WERI-Rb-1 (cell line): ENCODE results near the gene CNDP2.
A peak's percentile ranks its signal among the peaks of the same experiment; 100 is the strongest.

Experiments
- DNase-seq: peaks from one replicate; pipeline ENCODE4 v3.0.0-alpha.2; 2020
- H3K27ac ChIP-seq: fragments of 250-450 bp; sonication (Bioruptor Pico); 2 replicates; pipeline ENCODE4 v1.5.1; 2020; ENCODE audit warnings: mild to moderate bottlenecking, moderate library complexity
- H3K27me3 ChIP-seq: fragments of 250-450 bp; sonication (Bioruptor Pico); 2 replicates; pipeline ENCODE4 v1.5.1; 2021; ENCODE audit warnings: mild to moderate bottlenecking, low read depth, moderate library complexity; ENCODE audit not compliant: insufficient read depth, severe bottlenecking
- H3K36me3 ChIP-seq: fragments of 250-450 bp; sonication (Bioruptor Pico); 2 replicates; pipeline ENCODE4 v1.5.1; 2020; ENCODE audit warnings: mild to moderate bottlenecking, moderate library complexity
- H3K4me3 ChIP-seq: 2 replicates; pipeline ENCODE4 v1.5.1; 2011; ENCODE audit warnings: low read depth, mild to moderate bottlenecking, control low read depth, low read length
- H3K9me3 ChIP-seq: fragments of 250-450 bp; sonication (Bioruptor Pico); 2 replicates; pipeline ENCODE4 v1.5.1; 2021; ENCODE audit warnings: mild to moderate bottlenecking, moderate library complexity; ENCODE audit not compliant: severe bottlenecking
- TF ChIP-seq, protein P1 (sequence below): IDR thresholded peaks from 2 replicates; pipeline ENCODE4 v1.5.1; 2011; ENCODE audit warnings: low read depth, mild to moderate bottlenecking, control low read depth, inconsistent platforms, low read length

Gene CNDP2

DNA sequence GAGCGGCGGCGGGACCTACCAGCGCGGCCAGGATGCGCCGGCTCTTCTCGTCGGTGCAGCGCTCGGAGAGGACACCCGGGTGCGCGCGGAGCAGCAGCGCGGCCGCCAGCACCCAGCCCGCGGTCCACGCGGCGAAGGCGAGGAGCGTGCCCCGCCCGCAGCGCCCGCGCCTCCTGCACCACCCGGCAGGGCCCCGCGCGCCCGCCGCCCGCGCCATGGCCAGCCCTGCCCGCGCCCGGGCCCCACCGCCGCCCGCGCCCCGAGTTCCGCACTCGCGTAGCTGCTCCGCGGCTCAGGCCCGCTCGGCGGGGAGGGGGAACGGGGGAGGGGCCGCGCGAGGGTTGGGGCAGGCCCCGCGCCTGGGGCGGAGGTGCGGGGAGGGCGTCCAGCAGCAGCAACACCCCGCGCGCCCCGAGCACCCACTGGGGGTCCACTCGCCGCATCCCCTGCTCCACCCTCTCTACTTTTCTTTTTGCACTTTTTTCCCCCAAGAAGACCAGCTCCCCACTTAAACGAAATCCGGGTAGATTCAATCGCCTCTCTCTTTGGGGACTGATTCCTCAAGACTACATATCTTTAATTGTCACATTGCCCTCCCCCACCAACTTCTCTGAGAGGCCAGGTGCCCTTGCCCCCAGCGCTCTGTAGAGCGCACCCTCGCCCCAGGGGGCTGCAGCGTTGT, 39.0 kb upstream of the CNDP2 start, which contains the start of gene DIPK1C:
DIPK1C (minus strand) TSS at position 266 of the 682 bp plus-strand sequence; CDS start at position 217, 49 bp downstream.
- no peak within 1 kb of the TSS for H3K27ac ChIP-seq
- TF ChIP-seq, protein P1, sequence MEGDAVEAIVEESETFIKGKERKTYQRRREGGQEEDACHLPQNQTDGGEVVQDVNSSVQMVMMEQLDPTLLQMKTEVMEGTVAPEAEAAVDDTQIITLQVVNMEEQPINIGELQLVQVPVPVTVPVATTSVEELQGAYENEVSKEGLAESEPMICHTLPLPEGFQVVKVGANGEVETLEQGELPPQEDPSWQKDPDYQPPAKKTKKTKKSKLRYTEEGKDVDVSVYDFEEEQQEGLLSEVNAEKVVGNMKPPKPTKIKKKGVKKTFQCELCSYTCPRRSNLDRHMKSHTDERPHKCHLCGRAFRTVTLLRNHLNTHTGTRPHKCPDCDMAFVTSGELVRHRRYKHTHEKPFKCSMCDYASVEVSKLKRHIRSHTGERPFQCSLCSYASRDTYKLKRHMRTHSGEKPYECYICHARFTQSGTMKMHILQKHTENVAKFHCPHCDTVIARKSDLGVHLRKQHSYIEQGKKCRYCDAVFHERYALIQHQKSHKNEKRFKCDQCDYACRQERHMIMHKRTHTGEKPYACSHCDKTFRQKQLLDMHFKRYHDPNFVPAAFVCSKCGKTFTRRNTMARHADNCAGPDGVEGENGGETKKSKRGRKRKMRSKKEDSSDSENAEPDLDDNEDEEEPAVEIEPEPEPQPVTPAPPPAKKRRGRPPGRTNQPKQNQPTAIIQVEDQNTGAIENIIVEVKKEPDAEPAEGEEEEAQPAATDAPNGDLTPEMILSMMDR = no peak
- peak within 1 kb of the TSS; percentile 55 for H3K4me3 ChIP-seq
- no peaks in the 10 kb centered on the region for H3K36me3 ChIP-seq
- DNase-seq = no peak
- no peaks in the 10 kb centered on the region for H3K9me3 ChIP-seq
- peaks cover 62% of the 10 kb centered on the region for H3K27me3 ChIP-seq

DNA sequence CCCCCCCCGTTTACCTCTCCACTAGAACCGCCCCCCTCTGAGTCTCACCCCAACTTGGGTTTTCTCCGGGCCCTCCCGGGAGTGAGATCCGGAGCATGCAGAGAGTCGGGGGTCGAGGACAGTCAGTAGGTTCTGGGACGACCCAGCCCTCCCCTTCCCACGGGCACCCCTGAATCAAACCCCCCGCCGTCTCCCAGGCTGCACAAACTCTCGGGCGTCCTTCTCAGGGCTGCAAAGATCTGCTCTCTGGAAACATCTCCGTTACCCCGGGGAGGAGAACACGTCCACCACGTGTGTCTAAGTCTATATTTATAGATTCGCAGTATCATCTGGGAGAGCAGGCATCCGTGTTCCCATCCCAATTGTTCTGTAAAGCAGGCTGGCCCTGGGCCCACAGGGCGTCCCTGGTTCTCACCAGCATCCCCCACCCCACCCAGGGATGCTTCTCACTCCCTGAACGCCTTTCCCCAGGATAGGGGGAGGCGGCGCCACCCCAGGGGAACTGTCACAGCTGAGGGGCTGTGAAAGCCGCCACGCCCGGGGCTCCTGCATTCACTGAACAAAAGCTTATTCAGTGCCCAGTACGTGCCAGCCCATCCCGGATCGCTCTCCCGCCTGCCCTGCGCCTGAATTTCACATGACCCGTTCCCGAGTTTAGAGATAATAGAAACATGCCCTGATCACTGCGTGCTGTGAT, 38.3 kb upstream of the CNDP2 start:
- TF ChIP-seq, protein P1 = no peak
- Histone ChIP-seq H3K27ac (no peak overlapping the region), H3K36me3 (no peaks in the 10 kb centered on the region), H3K4me3 (no peak overlapping the region), H3K9me3 (no peaks in the 10 kb centered on the region), H3K27me3 (peaks cover 62% of the 10 kb centered on the region)
- DNase-seq = no peak

DNA sequence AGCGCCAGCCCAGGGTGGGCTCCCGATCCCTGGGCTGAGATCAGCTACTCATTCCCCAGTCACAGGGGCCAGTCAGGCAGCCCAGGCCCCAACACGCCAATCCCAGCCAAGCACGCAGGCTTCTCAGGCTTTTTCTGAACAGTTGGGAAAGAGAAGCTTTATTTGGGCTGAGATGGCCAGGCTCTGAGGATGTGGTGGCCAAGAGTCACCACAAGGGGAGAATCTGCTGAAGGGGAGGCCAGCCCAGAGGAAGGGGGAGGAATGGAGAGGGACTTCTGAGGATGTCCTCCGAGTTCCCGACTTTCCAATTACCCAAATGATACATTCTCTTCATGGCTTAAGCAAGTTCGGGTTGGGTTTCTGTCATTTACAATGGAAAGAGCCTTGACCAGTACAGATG, 36.3 kb upstream of the CNDP2 start:
- H3K9me3 ChIP-seq = no peaks in the 10 kb centered on the region
- H3K4me3 ChIP-seq = no peak overlapping the region

DNA sequence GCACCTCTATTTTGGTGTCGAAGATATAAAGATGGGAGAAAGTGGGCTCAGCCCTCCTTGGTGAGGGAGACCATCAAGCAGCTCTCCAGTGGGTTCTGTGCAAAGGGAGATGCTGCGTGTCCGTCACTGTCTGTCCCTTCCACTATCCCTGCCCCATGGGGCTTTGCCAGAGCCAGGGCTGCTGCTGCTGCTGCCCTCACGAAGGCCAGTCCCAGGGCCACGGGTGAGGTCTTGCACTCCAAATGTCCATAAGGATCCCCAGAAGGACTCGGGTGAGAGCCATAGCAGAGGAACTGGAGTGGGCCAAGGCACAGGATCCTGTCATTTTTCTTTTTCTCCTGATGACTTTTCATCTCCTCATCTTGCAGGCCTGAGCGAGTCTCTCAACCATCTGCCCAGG, 35.3 kb upstream of the CNDP2 start:
- Histone ChIP-seq H3K9me3 (no peaks in the 10 kb centered on the region), H3K36me3 (no peaks in the 10 kb centered on the region), H3K4me3 (no peak overlapping the region), H3K27ac (no peak overlapping the region), H3K27me3 (peaks cover 48% of the 10 kb centered on the region)
- TF ChIP-seq, protein P1 = no peak
- DNase-seq = no peak

More for the DNA sequence above, 36.3 kb upstream of the CNDP2 start:
- Histone ChIP-seq H3K27me3 (peaks cover 56% of the 10 kb centered on the region), H3K27ac (no peak overlapping the region), H3K36me3 (no peaks in the 10 kb centered on the region)
- DNase-seq = peak; percentile 50
- TF ChIP-seq, protein P1 = peak; percentile 66

DNA sequence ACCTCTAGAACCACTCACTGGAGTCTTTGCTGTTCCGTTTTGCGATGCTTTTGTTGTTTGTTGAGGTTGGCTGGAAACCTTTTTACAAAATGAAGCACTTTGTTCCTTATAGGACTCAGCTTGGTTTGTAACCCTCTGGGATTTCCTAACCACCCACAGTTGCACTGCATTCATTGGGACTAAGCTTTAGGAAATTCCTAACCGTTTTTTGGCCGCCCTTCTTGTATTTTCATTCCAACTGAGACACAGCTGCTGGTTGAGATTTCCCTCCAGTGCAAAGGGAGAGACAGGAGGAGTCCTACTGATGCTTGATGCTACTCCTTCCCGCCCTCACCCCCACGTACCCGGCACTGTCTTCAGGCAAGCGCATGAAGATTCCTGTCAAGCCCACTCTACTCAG, 32.9 kb upstream of the CNDP2 start:
- Histone ChIP-seq H3K27me3 (peaks cover 27% of the 10 kb centered on the region), H3K9me3 (no peaks in the 10 kb centered on the region), H3K27ac (no peak overlapping the region), H3K4me3 (no peak overlapping the region), H3K36me3 (no peaks in the 10 kb centered on the region)
- TF ChIP-seq, protein P1 = no peak
- DNase-seq = no peak
